ENCODE measurements around the gene TNS2. TPM values are rescaled to one million over a fixed set of nuclear protein-coding genes. Genes with fewer than 3 reads are reported as not detected.

TNS2 gene
- total RNA-seq, 1 experiment from 2014 or later: 11.5 TPM

- no peaks in the 10 kb centered on the region for H3K79me2 ChIP-seq (ENCODE audit: low read depth)
- H3F3A ChIP-seq (ENCODE audit: insufficient read depth, low read depth): 0 out of 2 replicates have a peak, but pooled peaks cover 4% of the 10 kb centered on the region
- no peaks in the 10 kb centered on the region for H3K27me3 ChIP-seq (ENCODE audit: insufficient read depth, low read depth)
- TF ChIP-seq CTCF (conservative IDR thresholded peaks at IDR 0.05) (no peak), EZH2 (IDR thresholded peaks at IDR 0.05; ENCODE audit: low read depth) (no peak)
- no peaks in the 10 kb centered on the region for H3K36me3 ChIP-seq (ENCODE audit: low read depth)
- H3K4me2 ChIP-seq: no peak overlapping the region
- no peaks in the 10 kb centered on the region for H4K20me1 ChIP-seq (ENCODE audit: insufficient read depth)
- no peak overlapping the region for H2AFZ ChIP-seq
- H3K9me3 ChIP-seq (ENCODE audit: insufficient read depth, low read depth): no peaks in the 10 kb centered on the region
- peaks cover 9% of the 10 kb centered on the region for H3K4me1 ChIP-seq (replicated peaks; ENCODE audit: insufficient read depth)
- no peak for DNase-seq
- ChIA-PET CTCF (interaction anchor here (0.6 kb wide), 1 partner anchor 16 kb away, joined by 22 read pairs; no protein-coding TSS in a partner anchor), POLR2A (ENCODE audit: unreplicated experiment) (interaction anchor here (0.7 kb wide), 1 partner anchor 371 kb away, joined by 5 read pairs; no protein-coding TSS in a partner anchor)
- no TSS peak for BruUV-seq (replicated peaks)
- intact Hi-C loops (cut with micrococcal nuclease; ENCODE audit: unreplicated experiment): loop anchor here (10.0 kb wide), 3 partner anchors 105 to 435 kb away; partner anchors contain the start of genes ITGB7, NPFF and TARBP2
- no peaks in the 10 kb centered on the region for H3K9me2 ChIP-seq (ENCODE audit: insufficient read depth)
- no peak overlapping the region for H3K27ac ChIP-seq
- H3K4me3 ChIP-seq: no peak overlapping the region
Observed at GRCh38 chr12:53069621-53070410, 20.0 kb downstream of the TNS2 start.

GRCh38 chr12:53070877-53071492, 21.1 kb downstream of the TNS2 start:
- DNase-seq: no peak
- H3K4me3 ChIP-seq: no peak overlapping the region
- no peaks in the 10 kb centered on the region for H3K79me2 ChIP-seq (ENCODE audit: low read depth)
- H3K4me1 ChIP-seq (replicated peaks; ENCODE audit: insufficient read depth): peaks cover 9% of the 10 kb centered on the region
- TF ChIP-seq CTCF (conservative IDR thresholded peaks at IDR 0.05) (no peak), EZH2 (IDR thresholded peaks at IDR 0.05; ENCODE audit: low read depth) (no peak)
- 0 out of 2 replicates have a peak, but pooled peaks cover 4% of the 10 kb centered on the region for H3F3A ChIP-seq (ENCODE audit: insufficient read depth, low read depth)
- intact Hi-C loops (cut with micrococcal nuclease; ENCODE audit: unreplicated experiment): no loop called here
- no peaks in the 10 kb centered on the region for H3K27me3 ChIP-seq (ENCODE audit: insufficient read depth, low read depth)
- BruUV-seq (replicated peaks): no TSS peak
- H3K9me3 ChIP-seq (ENCODE audit: insufficient read depth, low read depth): no peaks in the 10 kb centered on the region
- H3K27ac ChIP-seq: no peak overlapping the region
- no peaks in the 10 kb centered on the region for H3K36me3 ChIP-seq (ENCODE audit: low read depth)
- H3K9me2 ChIP-seq (ENCODE audit: insufficient read depth): no peaks in the 10 kb centered on the region
- no peak overlapping the region for H2AFZ ChIP-seq
- H4K20me1 ChIP-seq (ENCODE audit: insufficient read depth): no peaks in the 10 kb centered on the region
- POLR2A ChIA-PET (ENCODE audit: unreplicated experiment): no interaction called here
- CTCF ChIA-PET: interaction anchor here (0.6 kb wide), 2 partner anchors 17 to 133 kb away, joined by 19 to 22 read pairs; no protein-coding TSS in a partner anchor
- no peak overlapping the region for H3K4me2 ChIP-seq

GRCh38 chr12:53071591-53072551, 22.0 kb downstream of the TNS2 start:
- no peaks in the 10 kb centered on the region for H3F3A ChIP-seq (ENCODE audit: insufficient read depth, low read depth)
- no peaks in the 10 kb centered on the region for H3K36me3 ChIP-seq (ENCODE audit: low read depth)
- no peaks in the 10 kb centered on the region for H4K20me1 ChIP-seq (ENCODE audit: insufficient read depth)
- H2AFZ ChIP-seq: no peak overlapping the region
- no peak overlapping the region for H3K4me3 ChIP-seq
- H3K4me2 ChIP-seq: no peak overlapping the region
- no TSS peak for BruUV-seq (replicated peaks)
- H3K9me2 ChIP-seq (ENCODE audit: insufficient read depth): no peaks in the 10 kb centered on the region
- CTCF ChIA-PET: interaction anchor here (0.6 to 0.9 kb wide), 2 partner anchors 11 to 134 kb away, joined by 3 to 19 read pairs; no protein-coding TSS in a partner anchor
- no peak for DNase-seq
- no peaks in the 10 kb centered on the region for H3K9me3 ChIP-seq (ENCODE audit: insufficient read depth, low read depth)
- no peaks in the 10 kb centered on the region for H3K79me2 ChIP-seq (ENCODE audit: low read depth)
- intact Hi-C loops (cut with micrococcal nuclease; ENCODE audit: unreplicated experiment): no loop called here
- POLR2A ChIA-PET (ENCODE audit: unreplicated experiment): no interaction called here
- peaks cover under 1% of the 10 kb centered on the region; the same call in 1 of the 2 replicates for H3K4me1 ChIP-seq (replicated peaks; ENCODE audit: insufficient read depth)
- no peaks in the 10 kb centered on the region for H3K27me3 ChIP-seq (ENCODE audit: insufficient read depth, low read depth)
- no peak for TF ChIP-seq EZH2 (IDR thresholded peaks at IDR 0.05; ENCODE audit: low read depth)
- no peak for TF ChIP-seq CTCF (conservative IDR thresholded peaks at IDR 0.05)
- no peak overlapping the region for H3K27ac ChIP-seq

Measured in PC-9 (cell line).